MG63 (cell line): ENCODE data around the gene NAB2. TPM values are rescaled to one million over a fixed set of nuclear protein-coding genes. Genes with fewer than 3 reads are reported as not detected.
A peak's percentile ranks its signal among the peaks of the same experiment; 100 is the strongest.
"Not testable (repeated sequence)": the region's sequence is repeated elsewhere in the genome, so short reads cannot be mapped to it uniquely, and the experiment has no call there.

ENCODE experiments used
- DNase-seq: peaks from one replicate; pipeline ENCODE4 v3.0.0-alpha.2; 2020
- H3K27me3 ChIP-seq: fragments of 250-450 bp; sonication (Bioruptor Pico); 2 replicates; pipeline ENCODE4 v1.5.1; 2020; ENCODE audit warnings: mild to moderate bottlenecking, moderate library complexity
- H3K36me3 ChIP-seq: fragments of 250-450 bp; sonication (Bioruptor Pico); 2 replicates; pipeline ENCODE4 v1.5.1; 2020; ENCODE audit warnings: mild to moderate bottlenecking, moderate library complexity
- H3K4me3 ChIP-seq: fragments of 250-450 bp; sonication (Bioruptor Pico); 2 replicates; pipeline ENCODE4 v1.5.1; 2020; ENCODE audit warnings: mild to moderate bottlenecking, moderate library complexity
- H3K9me3 ChIP-seq: fragments of 250-450 bp; sonication (Bioruptor Pico); 2 replicates; pipeline ENCODE4 v1.5.1; 2020; ENCODE audit warnings: mild to moderate bottlenecking, moderate library complexity
- total RNA-seq: library from RNA; depleted of rRNA; stranded (reverse); fragments of >200 nt; shearing (Covaris generic); gene quantifications from 2 replicates; pipeline ENCODE4 v1.2.3, GENCODE V29; 2014; ENCODE audit warnings: low replicate concordance

NAB2 gene
- total RNA-seq, 1 experiment from 2014 or later = 45.1 TPM

- H3K36me3 ChIP-seq = peaks cover 54% of the 10 kb centered on the region
- no peak for DNase-seq
- H3K27me3 ChIP-seq = no peaks in the 10 kb centered on the region
- no peaks in the 10 kb centered on the region for H3K9me3 ChIP-seq
- H3K4me3 ChIP-seq = no peak overlapping the region
Measured at GRCh38 chr12:57055824-57056223, 33.1 kb upstream of the NAB2 start.

GRCh38 chr12:57057067-57057751, 31.7 kb upstream of the NAB2 start:
- H3K27me3 ChIP-seq = no peaks in the 10 kb centered on the region
- H3K36me3 ChIP-seq = peaks cover 59% of the 10 kb centered on the region
- H3K9me3 ChIP-seq = no peaks in the 10 kb centered on the region
- no peak overlapping the region for H3K4me3 ChIP-seq
- DNase-seq = no peak

GRCh38 chr12:57058454-57058853, 30.5 kb upstream of the NAB2 start:
- no peak for DNase-seq
- Histone ChIP-seq H3K36me3 (peaks cover 69% of the 10 kb centered on the region), H3K4me3 (no peak overlapping the region), H3K27me3 (no peaks in the 10 kb centered on the region), H3K9me3 (no peaks in the 10 kb centered on the region)

- Histone ChIP-seq H3K36me3 (peaks cover 73% of the 10 kb centered on the region), H3K27me3 (no peaks in the 10 kb centered on the region), H3K4me3 (no peak overlapping the region), H3K9me3 (no peaks in the 10 kb centered on the region)
- no peak for DNase-seq
Measured at GRCh38 chr12:57063991-57064685, 24.8 kb upstream of the NAB2 start.

GRCh38 chr12:57066245-57066644, 22.7 kb upstream of the NAB2 start:
- no peaks in the 10 kb centered on the region for H3K9me3 ChIP-seq
- H3K36me3 ChIP-seq = peaks cover 75% of the 10 kb centered on the region
- DNase-seq = no peak
- no peaks in the 10 kb centered on the region for H3K27me3 ChIP-seq
- H3K4me3 ChIP-seq = no peak overlapping the region

- no peaks in the 10 kb centered on the region for H3K9me3 ChIP-seq
- H3K4me3 ChIP-seq = no peak overlapping the region
- H3K36me3 ChIP-seq = peaks cover 67% of the 10 kb centered on the region
- DNase-seq = peak; percentile 50
- H3K27me3 ChIP-seq = no peaks in the 10 kb centered on the region
Measured at GRCh38 chr12:57069523-57069922, 19.4 kb upstream of the NAB2 start.

- no peaks in the 10 kb centered on the region for H3K9me3 ChIP-seq
- peaks cover 66% of the 10 kb centered on the region for H3K36me3 ChIP-seq
- H3K27me3 ChIP-seq = no peaks in the 10 kb centered on the region
- H3K4me3 ChIP-seq = no peak overlapping the region
- DNase-seq = no peak
Measured at GRCh38 chr12:57072661-57073060, 16.3 kb upstream of the NAB2 start.

- H3K27me3 ChIP-seq, H3K9me3 ChIP-seq, DNase-seq, H3K4me3 ChIP-seq: not testable (repeated sequence)
- H3K36me3 ChIP-seq = peaks cover 54% of the 10 kb centered on the region
Measured at GRCh38 chr12:57073566-57074450, 15.1 kb upstream of the NAB2 start.

- Histone ChIP-seq H3K36me3 (peaks cover 17% of the 10 kb centered on the region), H3K9me3 (no peaks in the 10 kb centered on the region), H3K27me3 (no peaks in the 10 kb centered on the region), H3K4me3 (peak within 1 kb of the TSS; percentile 86)
- DNase-seq = peak; percentile 99
Measured at GRCh38 chr12:57078519-57079404, 10.2 kb upstream of the NAB2 start, which contains the start of gene NEMP1. Gene NEMP1 (minus strand): TSS chr12:57078791. CDS start chr12:57078745, 46 bp downstream.

- Histone ChIP-seq H3K9me3 (no peaks in the 10 kb centered on the region), H3K4me3 (no peak overlapping the region), H3K27me3 (no peaks in the 10 kb centered on the region), H3K36me3 (peaks cover 11% of the 10 kb centered on the region)
- DNase-seq = no peak
Measured at GRCh38 chr12:57079821-57080220, 9.1 kb upstream of the NAB2 start.

- no peak for DNase-seq
- H3K36me3 ChIP-seq = peaks cover 8% of the 10 kb centered on the region
- no peaks in the 10 kb centered on the region for H3K9me3 ChIP-seq
- no peak overlapping the region for H3K4me3 ChIP-seq
- H3K27me3 ChIP-seq = no peaks in the 10 kb centered on the region
Measured at GRCh38 chr12:57080855-57081254, 8.1 kb upstream of the NAB2 start.

- peak overlapping the region; percentile 88 for H3K4me3 ChIP-seq
- H3K36me3 ChIP-seq = peaks cover 14% of the 10 kb centered on the region
- DNase-seq = peak; percentile 89
- no peaks in the 10 kb centered on the region for H3K27me3 ChIP-seq
- H3K9me3 ChIP-seq = no peaks in the 10 kb centered on the region
Measured at GRCh38 chr12:57085999-57086492, 2.9 kb upstream of the NAB2 start.

GRCh38 chr12:57086493-57087009, 2.4 kb upstream of the NAB2 start:
- peak; percentile 90 for DNase-seq
- no peaks in the 10 kb centered on the region for H3K9me3 ChIP-seq
- H3K4me3 ChIP-seq = peak overlapping the region; percentile 88
- H3K36me3 ChIP-seq = peaks cover 19% of the 10 kb centered on the region
- H3K27me3 ChIP-seq = no peaks in the 10 kb centered on the region

GRCh38 chr12:57087010-57087690, 1.8 kb upstream of the NAB2 start:
- H3K4me3 ChIP-seq = peak overlapping the region; percentile 88

GRCh38 chr12:57087691-57088353, 1.1 kb upstream of the NAB2 start:
- H3K36me3 ChIP-seq = peaks cover 32% of the 10 kb centered on the region
- peak overlapping the region; percentile 88 for H3K4me3 ChIP-seq
- peak; percentile 99 for DNase-seq
- H3K9me3 ChIP-seq = no peaks in the 10 kb centered on the region
- no peaks in the 10 kb centered on the region for H3K27me3 ChIP-seq

More at GRCh38 chr12:57087010-57087690, 1.8 kb upstream of the NAB2 start:
- peak; percentile 97 for DNase-seq
- H3K36me3 ChIP-seq = peaks cover 25% of the 10 kb centered on the region
- no peaks in the 10 kb centered on the region for H3K9me3 ChIP-seq
- H3K27me3 ChIP-seq = no peaks in the 10 kb centered on the region
